Muscle layer of colon (tissue), 2 donors: ENCODE results near the gene DUS2.

ENCODE experiments used
- H3K27ac ChIP-seq: one replicate; pipeline ENCODE4 v1.7.0; 2013; ENCODE audit warnings: low read depth, mild to moderate bottlenecking, low read length, moderate library complexity
- H3K27me3 ChIP-seq, 2 donors: one replicate each; pipeline ENCODE4 v1.7.0; 2013; ENCODE audit warnings: low read length in 2 of 2, mild to moderate bottlenecking in 2 of 2; ENCODE audit not compliant: insufficient read depth in 2 of 2, control insufficient read depth in 1 of 2
- H3K36me3 ChIP-seq: one replicate; pipeline ENCODE4 v1.7.0; 2013; ENCODE audit warnings: mild to moderate bottlenecking, low read length; ENCODE audit not compliant: insufficient read depth
- H3K4me1 ChIP-seq: one replicate; pipeline ENCODE4 v1.7.0; 2013; ENCODE audit warnings: mild to moderate bottlenecking, low read length; ENCODE audit not compliant: insufficient read depth
- H3K4me3 ChIP-seq, 2 donors: one replicate each; pipeline ENCODE4 v1.7.0; 2013; ENCODE audit warnings: low read length in 2 of 2, low read depth in 1 of 2, mild to moderate bottlenecking in 1 of 2, moderate library complexity in 1 of 2
- H3K9ac ChIP-seq: one replicate; pipeline ENCODE4 v1.7.0; 2013; ENCODE audit warnings: low read length
- H3K9me3 ChIP-seq: one replicate; pipeline ENCODE4 v1.7.0; 2013; ENCODE audit warnings: mild to moderate bottlenecking, low read length
- donor health status: abdominal sarcoma.
- donor health status: Adenocarcinoma of cecum.

DUS2 gene

GRCh38 chr16:68031951-68032350 lies 8.9 kb downstream of the DUS2 start:
- Histone ChIP-seq H3K4me3 (no peak overlapping the region), H3K9me3 (no peaks in the 10 kb centered on the region), H3K27ac (no peak overlapping the region), H3K9ac (no peak overlapping the region), H3K36me3 (peaks cover 4% of the 10 kb centered on the region), H3K27me3 (no peaks in the 10 kb centered on the region), H3K4me1 (no peaks in the 10 kb centered on the region)

GRCh38 chr16:68033101-68033500 lies 10.0 kb downstream of the DUS2 start:
- H3K9me3 ChIP-seq: no peaks in the 10 kb centered on the region
- no peak overlapping the region for H3K27ac ChIP-seq
- H3K9ac ChIP-seq: no peak overlapping the region
- peaks cover 4% of the 10 kb centered on the region for H3K36me3 ChIP-seq
- H3K4me3 ChIP-seq: no peak overlapping the region
- no peaks in the 10 kb centered on the region for H3K4me1 ChIP-seq
- H3K27me3 ChIP-seq: no peaks in the 10 kb centered on the region

- Histone ChIP-seq H3K4me1 (no peaks in the 10 kb centered on the region), H3K27ac (no peak overlapping the region), H3K4me3 (no peak overlapping the region), H3K36me3 (no peaks in the 10 kb centered on the region), H3K27me3 (no peaks in the 10 kb centered on the region), H3K9ac (no peak overlapping the region), H3K9me3 (no peaks in the 10 kb centered on the region)
These were observed 12.1 kb downstream of the DUS2 start for GRCh38 chr16:68035227-68035626.

- Histone ChIP-seq H3K27me3 (no peaks in the 10 kb centered on the region), H3K27ac (no peak overlapping the region), H3K36me3 (no peaks in the 10 kb centered on the region), H3K4me3 (no peak overlapping the region), H3K4me1 (no peaks in the 10 kb centered on the region), H3K9me3 (no peaks in the 10 kb centered on the region), H3K9ac (no peak overlapping the region)
These were observed 14.9 kb downstream of the DUS2 start for GRCh38 chr16:68037841-68038597.

- H3K4me3 ChIP-seq: no peak overlapping the region
- H3K36me3 ChIP-seq: no peaks in the 10 kb centered on the region
- no peak overlapping the region for H3K27ac ChIP-seq
- H3K27me3 ChIP-seq: no peaks in the 10 kb centered on the region
- no peak overlapping the region for H3K9ac ChIP-seq
- H3K4me1 ChIP-seq: no peaks in the 10 kb centered on the region
- H3K9me3 ChIP-seq: no peaks in the 10 kb centered on the region
These were observed 17.6 kb downstream of the DUS2 start for GRCh38 chr16:68040506-68041288.

- Histone ChIP-seq H3K27me3 (no peaks in the 10 kb centered on the region), H3K27ac (no peak overlapping the region), H3K4me3 (no peak overlapping the region), H3K9me3 (no peaks in the 10 kb centered on the region), H3K9ac (no peak overlapping the region), H3K36me3 (no peaks in the 10 kb centered on the region), H3K4me1 (no peaks in the 10 kb centered on the region)
These were observed 18.7 kb downstream of the DUS2 start for GRCh38 chr16:68041783-68042182.

GRCh38 chr16:68046106-68046505 lies 23.0 kb downstream of the DUS2 start:
- peaks cover 9% of the 10 kb centered on the region for H3K36me3 ChIP-seq
- H3K4me1 ChIP-seq: no peaks in the 10 kb centered on the region
- no peak overlapping the region for H3K4me3 ChIP-seq
- H3K27ac ChIP-seq: no peak overlapping the region
- no peaks in the 10 kb centered on the region for H3K27me3 ChIP-seq
- H3K9ac ChIP-seq: no peak overlapping the region
- H3K9me3 ChIP-seq: no peaks in the 10 kb centered on the region

- Histone ChIP-seq H3K27ac (no peak overlapping the region), H3K4me3 (no peak overlapping the region)
These were observed 24.9 kb downstream of the DUS2 start for GRCh38 chr16:68047987-68048386.

GRCh38 chr16:68049449-68049848 lies 26.4 kb downstream of the DUS2 start:
- Histone ChIP-seq H3K9me3 (no peaks in the 10 kb centered on the region), H3K36me3 (peaks cover 17% of the 10 kb centered on the region), H3K4me1 (no peaks in the 10 kb centered on the region), H3K9ac (no peak overlapping the region), H3K27ac (no peak overlapping the region), H3K4me3 (no peak overlapping the region), H3K27me3 (no peaks in the 10 kb centered on the region)

More at GRCh38 chr16:68047987-68048386, 24.9 kb downstream of the DUS2 start:
- Histone ChIP-seq H3K27me3 (no peaks in the 10 kb centered on the region), H3K9me3 (no peaks in the 10 kb centered on the region), H3K36me3 (peaks cover 9% of the 10 kb centered on the region), H3K4me1 (no peaks in the 10 kb centered on the region), H3K9ac (no peak overlapping the region)

GRCh38 chr16:68055395-68055794 lies 32.3 kb downstream of the DUS2 start:
- Histone ChIP-seq H3K4me3 (no peak overlapping the region), H3K27ac (no peak overlapping the region), H3K4me1 (no peaks in the 10 kb centered on the region), H3K27me3 (no peaks in the 10 kb centered on the region), H3K9ac (no peak overlapping the region), H3K36me3 (peaks cover 13% of the 10 kb centered on the region), H3K9me3 (no peaks in the 10 kb centered on the region)

- H3K36me3 ChIP-seq: peaks cover 5% of the 10 kb centered on the region
- H3K27me3 ChIP-seq: no peaks in the 10 kb centered on the region
- no peak overlapping the region for H3K27ac ChIP-seq
- H3K9ac ChIP-seq: no peak overlapping the region
- H3K4me1 ChIP-seq: peaks cover 4% of the 10 kb centered on the region
- H3K9me3 ChIP-seq: no peaks in the 10 kb centered on the region
- H3K4me3 ChIP-seq: no peak overlapping the region
These were observed 36.7 kb downstream of the DUS2 start for GRCh38 chr16:68059804-68060203.
